HG03571 (cell line): ENCODE data around the gene ZNF382.
A peak's percentile ranks its signal among the peaks of the same experiment; 100 is the strongest.
"Not testable (repeated sequence)": the region's sequence is repeated elsewhere in the genome, so short reads cannot be mapped to it uniquely, and the experiment has no call there.

Experiments used
- ATAC-seq: cut with Tn5 transposase; IDR thresholded peaks from one replicate; pipeline ENCODE4 v1.9.1; 2021; ENCODE audit not compliant: unreplicated experiment

ZNF382 gene

DNA sequence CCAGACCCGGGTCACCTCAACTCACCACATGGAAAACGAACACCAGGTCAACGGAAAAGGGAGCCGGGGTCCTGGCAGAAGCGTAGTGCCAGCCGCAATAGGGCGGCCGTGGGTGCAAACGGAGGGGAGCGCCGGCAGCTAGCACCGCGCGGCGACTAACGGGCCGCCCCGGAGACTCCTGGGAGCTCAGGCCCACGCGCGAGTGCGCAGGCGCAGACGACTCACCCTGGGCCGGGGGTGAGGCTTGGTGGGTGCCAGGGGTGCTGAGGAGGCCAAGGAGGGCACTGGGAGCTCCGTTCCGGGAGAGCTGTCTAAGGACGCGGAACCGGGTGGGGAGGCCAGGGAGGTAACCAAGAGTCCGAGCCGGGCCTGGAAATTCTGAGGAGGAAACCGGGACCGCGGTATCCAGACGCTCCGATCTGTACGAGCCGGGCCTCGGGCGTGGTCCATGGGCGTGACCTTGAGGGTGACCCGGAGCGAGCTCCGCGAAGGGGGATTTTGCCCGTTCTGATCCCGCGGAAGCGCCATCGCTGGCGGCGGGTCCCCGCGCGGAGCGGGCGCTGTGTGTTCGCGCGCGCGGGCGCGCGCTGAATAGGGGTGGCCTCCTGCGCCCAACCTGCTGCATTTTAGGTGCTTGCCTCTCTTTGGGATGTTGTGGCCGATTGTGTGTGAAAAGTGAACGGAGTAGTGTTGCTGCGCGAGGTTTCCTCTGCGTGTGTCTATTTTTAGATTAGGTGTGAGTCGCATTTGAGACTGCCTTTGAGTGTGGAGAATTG is at the start of gene ZNF382:
Gene ZNF382 (plus strand): TSS at position 213 of the 776 bp plus-strand sequence. CDS start 4,602 bp downstream, outside the sequence.
- peak; percentile 50 for ATAC-seq

DNA sequence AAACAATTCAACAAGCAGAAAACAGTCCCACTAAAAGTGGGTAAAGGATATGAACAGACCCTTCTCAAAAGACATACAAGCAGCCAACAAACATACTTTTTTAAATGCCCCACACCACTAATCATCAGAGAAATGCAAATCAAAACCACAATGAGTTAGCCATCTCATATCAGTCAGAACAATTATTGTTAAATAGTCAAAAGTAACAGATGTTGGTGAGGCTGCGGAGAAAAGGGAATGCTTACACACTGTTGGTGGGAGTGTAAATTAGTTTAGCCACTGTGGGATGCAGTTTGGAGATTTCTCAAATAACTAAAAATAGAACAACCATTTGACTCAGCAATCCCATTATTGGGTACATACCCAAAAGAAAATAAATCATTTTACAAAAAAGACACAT is 40.7 kb upstream of the ZNF382 start:
- ATAC-seq, result no peak

DNA sequence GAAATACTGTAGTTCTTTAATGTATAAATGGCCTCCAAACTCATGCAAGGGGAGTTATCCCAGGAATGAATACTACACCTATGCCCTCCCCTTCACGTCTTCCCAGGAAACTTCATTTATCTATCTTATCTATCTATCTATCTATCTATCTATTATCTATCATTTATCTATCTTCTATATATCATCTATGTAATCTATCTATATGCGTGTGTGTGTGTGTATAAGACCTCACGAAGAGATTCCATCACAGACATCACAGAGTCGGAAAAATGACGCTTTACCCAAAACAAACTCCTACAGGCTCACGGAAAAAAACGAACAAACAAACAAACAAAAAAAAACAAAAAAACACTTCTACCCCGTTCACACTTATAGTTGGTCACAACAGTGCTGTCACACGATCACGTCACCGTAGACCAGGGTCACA is 32.5 kb upstream of the ZNF382 start:
- ATAC-seq, result no peak

DNA sequence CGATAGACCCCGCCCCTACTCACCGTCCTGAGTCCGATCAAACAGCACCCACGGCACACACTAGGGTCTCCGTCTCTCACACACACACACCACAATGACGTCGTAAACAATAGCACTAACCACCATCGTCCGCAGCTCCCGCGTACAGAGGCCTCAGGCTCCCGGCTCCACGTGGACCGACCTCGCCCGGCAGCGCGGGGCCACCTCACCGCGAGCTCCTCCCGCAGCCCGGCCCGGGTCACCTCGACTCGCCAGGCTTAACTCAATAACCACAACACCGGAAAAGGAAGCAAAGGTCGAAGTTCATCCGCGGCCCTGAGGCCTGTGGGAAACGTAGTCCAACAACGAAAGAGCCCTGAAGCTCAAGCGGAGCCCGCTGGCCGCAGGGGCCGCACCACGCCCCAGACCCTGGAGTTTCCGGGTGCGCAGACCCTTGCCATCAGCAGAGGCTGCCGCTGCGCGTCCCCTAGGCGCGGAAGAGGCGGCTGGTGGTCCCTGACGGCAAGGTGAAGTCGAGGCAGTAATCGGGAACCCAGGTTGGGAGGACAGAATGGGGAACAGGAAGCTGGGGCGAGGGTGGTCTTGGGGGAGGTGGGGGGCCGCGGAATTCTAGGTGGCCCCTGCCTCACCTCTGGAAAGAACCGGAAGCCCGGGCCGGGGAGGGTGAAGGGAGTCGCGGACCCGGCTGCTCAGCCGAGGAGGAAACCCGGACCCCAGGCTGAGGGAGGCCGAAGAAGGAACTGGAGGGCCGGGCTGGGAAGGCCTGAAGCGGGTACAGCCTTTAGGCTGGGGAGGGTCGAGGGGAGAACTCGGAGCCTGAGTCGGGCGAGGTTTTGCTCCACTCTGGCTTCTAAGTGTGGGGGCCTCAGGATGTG is 31.9 kb upstream of the ZNF382 start, which contains the start of gene ZNF529:
Gene ZNF529 (minus strand): TSS at position 273 of the 875 bp plus-strand sequence. CDS start 946 bp downstream, outside the sequence.
- peak; percentile 83 for ATAC-seq

DNA sequence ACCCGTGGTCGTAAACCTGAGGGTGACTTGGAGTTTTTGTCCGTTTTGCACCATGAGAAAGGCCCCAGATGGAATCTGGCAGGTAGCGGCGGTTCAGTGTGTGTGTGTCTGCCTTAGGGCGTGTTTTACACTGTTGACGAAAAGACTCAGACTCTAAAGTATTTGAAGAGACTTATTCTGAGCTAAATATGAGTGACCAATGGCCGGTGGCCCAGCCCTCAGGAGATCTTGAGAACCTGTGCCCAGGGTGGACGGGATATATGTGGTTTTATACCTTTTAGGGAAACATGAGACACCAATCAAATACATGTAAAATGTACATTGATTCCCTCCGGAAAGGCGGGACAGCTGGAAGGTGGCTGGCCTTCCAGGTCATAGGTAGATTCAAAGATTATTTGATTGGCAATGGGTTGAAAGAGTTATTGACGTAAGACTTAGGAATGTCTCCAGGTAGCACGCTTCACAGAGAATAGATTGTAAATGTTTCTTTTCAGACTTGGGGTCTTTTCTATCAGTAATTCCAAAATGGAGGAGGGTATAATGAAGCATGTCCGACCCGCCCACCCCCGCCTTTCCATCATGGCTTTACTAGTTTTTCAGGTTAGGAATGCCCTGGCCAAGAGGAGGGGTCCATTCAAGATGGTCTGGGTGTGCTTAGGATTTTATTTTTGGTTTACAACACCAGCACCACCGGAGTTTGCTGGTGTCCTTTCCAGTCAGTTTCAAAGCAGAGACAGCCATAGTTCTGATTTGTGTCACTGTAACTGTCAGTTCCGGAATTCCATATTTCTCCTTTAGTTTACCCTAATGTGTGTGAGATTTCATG is 31.0 kb upstream of the ZNF382 start:
- no peak for ATAC-seq

DNA sequence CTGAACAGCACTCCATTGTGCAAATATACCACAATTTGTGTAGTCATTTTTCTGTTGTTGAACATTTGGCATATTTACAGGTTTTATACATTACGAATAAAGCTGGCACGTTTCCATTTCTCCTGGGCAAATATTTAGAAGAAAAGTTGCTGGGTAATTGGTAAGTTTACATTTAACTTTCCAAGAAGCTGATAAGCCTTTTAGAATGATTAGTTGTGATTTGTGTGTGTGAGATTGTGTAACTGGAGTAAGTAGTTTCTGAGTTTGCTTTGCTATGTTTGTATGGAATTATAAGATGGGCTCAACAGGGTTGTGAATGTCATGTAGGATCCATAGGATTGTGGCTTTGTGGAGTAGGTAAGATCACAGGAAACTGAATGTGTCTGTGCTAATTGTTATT is 30.4 kb upstream of the ZNF382 start:
- ATAC-seq, result no peak

DNA sequence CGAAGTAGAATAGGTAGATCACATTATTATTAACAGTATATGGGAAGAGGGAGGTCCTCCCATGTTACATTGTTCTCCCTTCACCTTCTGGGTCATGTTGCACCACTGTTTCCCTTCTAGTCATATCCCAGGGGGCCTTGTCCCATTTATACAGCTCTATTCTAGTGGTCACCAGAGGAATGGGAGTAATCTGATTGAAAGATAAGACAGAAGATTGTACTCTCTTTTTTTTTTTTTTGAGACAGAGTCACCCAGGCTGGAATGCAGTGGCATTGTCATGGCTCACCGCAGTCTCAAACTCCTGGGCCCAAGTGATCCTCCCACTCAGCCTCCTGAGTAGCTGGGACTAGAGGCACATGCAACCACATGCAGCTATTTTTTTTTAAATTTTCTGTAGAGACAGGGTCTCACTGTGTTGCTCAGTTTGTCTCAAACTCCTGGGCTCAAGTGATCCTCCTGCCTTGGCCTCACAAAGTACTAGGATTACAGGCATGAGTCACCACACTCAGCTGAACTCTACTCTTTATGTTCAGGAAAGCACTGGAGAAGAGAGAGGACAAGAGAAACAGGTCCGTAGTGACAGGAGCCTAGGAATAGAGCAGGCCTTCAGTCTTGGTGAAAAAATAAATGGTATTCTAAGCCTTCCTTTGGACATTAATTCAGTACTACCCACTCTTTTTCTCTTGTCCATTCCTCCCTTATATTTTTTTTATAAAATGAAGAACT is 27.7 kb upstream of the ZNF382 start:
- no peak for ATAC-seq

DNA sequence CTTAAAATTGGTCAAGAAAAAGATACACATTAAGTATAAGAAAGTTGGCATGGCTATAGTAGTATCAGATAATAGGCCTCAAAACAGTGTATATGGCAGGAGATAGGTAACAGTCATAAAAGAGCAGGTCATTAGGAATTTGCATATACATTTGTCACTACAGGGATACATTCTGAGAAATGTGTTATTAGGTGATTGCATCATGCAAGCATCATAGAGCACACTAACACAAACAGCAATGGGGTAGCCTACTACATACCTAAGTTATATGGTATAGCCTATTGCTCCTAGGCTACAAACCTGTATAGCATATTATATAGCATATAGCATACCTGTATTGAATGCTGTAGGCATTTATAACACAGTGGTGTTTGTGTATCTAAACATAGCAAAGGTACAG is 25.9 kb upstream of the ZNF382 start:
- ATAC-seq, result no peak

DNA sequence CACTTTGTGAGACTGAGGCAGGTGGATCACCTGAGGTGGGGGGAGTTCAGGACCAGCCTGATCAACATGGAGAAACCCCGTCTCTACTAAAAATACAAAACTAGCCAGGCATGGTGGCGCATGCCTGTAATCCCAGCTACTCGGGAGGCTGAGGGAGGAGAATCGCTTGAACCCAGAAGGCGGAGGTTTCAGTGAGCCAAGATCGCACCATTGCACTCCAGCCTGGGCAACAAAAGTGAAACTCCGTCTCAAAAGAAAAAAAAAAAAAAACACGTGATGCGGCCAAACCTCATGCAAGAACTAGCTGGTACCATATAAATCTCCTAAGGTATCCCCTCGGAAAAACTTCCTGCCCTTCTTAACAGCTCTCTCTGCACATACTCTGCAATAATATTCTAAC is 2.4 kb upstream of the ZNF382 start:
- not testable (repeated sequence) for ATAC-seq

DNA sequence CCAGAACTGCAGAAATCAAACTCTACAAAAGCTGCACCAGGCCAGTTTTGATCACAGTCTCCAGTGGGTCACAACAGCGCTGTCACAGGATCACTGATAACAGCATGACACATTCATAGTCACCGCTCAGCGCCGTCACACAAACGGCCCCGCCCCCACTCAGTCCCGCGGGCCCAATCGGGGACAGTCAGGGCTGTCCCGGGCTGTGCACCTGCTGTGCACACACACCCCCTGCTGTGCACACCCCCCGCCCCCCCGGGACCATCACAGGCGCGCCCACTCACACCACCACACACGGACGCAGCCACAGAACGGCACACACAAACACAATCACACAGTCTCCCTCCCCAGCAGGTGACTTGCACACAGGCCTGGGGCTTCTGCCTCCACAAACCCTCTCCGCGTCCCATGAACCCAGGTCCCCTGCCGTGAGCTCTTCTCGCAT is 435 bp upstream of the ZNF382 start:
- peak; percentile 47 for ATAC-seq

DNA sequence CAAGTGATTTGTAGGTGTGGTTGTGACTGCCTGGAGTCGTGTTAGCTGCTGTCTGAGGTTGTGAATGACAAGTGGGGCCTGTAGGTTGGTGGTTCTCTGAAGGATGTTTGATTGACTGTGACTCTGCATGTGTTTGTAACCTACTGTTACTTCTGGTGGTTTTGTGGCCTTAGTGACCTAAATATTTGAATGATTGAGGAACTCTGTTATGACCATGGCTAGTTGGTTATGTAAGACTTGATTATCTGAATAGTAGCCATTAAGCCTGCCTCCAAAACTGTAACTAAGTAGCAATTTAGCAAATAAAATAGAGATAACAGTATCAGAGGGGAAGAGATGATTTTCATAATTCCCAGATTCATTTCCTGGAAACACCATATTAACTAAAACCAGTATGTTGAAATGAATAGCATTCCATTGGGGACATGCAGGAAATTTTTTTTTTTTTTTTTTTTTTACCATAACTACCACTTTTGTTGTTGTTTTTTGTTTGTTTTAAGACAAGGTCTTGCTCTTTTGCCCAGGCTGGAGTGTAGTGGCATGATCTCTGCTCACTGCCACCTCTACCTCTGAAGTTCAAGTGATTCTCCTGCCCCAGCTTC is 865 bp downstream of the ZNF382 start:
- peak; percentile 33 for ATAC-seq

DNA sequence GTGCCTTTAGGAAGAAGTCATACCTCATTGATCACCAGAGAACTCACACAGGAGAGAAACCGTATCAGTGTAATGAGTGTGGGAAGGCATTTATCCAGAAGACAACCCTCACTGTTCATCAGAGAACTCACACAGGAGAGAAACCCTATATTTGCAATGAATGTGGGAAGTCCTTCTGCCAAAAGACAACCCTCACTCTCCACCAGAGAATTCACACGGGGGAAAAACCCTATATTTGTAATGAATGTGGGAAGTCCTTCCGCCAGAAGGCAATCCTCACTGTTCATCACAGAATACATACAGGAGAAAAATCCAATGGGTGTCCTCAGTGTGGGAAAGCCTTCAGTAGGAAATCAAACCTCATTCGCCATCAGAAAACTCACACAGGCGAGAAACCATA is 21.9 kb downstream of the ZNF382 start:
- ATAC-seq, result no peak

DNA sequence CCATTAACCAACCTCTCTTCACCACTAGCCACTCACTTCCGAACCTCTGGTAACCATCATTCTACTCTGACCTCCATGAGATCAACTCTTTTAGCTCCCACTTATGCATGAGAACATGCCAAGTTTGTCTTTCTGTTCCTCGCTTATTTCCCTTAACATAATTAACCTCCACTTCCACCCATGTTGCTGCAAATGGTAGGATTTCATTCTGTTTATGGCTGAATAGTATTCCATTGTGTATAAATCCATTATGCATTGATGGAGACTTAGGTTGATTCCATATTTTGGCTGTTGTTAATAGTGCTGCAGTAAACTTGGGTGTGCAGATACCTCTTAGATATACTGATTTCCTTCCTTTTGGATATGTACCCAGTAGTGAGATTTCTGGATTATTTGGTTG is 30.2 kb downstream of the ZNF382 start:
- ATAC-seq, result no peak

DNA sequence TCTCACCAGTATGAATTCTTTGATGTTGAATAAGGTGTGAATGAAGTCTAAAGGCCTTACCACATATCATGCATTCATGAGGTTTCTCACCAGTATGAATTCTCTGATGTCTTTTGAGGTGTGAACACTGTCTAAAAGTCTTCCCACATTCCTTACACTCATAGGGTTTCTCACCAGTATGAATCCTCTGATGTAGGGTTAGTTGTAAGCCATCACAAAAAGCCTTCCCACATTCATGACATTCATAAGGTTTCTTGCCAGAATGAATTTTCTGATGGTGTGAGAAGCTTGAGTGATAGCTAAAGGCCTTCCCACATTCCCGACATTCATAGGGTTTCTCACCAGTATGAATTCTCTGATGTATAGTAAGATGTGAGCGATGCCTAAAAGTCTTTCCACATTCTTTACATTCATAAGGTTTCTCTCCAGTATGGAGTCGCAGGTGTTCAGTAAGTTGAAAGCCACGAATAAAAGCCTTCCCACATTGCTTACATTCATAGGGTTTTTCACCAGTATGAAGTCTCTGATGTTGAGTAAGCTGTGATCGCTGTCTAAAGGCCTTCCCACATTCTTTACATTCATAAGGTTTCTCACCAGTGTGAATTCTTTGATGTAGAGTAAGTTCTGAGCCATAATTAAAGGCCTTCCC is 33.9 kb downstream of the ZNF382 start:
- ATAC-seq, result no peak

DNA sequence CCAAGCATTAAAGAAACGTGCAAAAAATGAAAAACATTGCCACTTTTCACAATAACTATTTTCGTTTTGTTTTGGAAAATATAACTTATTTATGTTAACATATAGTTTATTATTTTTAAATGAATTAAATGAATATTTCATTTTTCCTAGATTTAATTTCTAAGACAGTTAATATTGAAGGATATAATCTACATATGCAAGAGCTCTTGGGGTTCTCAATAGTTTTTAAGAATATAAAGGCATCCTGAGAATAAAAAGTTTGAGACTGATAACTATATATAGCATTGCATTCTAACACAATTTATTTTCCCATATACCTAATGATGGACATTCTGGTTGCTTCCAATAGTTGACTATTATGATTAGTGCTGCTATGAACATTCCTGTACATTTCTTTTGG is 41.6 kb downstream of the ZNF382 start:
- no peak for ATAC-seq

DNA sequence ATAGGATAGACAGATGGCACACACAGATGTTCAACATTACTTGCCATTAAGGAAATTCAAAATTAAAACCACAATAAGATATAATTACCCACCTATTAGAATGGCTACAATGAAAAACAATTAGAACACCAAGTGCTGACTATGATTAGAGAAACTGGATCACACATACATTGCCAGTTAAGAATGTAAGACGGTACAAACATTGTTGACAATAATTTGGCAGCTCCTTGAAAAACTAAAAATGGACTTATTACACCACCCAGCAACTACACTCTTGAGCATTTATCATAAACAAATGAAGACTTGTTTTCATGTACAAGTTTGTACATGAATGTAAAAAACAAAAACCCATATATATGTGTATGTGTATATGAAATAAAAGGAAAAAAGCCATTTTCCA is 47.8 kb downstream of the ZNF382 start:
- ATAC-seq, result no peak

DNA sequence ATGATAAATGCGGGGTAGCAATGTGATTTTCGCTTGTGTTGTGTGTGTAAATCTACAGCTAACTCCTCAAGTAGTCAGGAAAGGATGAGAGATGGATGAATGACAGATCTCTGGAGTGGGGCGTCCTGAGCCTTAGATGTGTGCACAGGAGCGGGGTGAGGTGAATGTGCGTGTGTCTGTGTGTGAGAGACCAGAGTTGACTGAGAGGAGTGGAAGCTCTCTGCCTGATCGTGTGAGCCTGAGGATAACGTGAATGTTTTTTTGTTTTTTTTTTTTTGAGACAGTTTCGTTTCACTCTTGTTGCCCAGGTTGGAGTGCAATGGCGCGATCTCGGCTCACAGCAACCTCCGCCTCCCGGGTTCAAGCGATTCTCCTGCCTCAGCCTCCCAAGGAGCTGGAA is 60.7 kb downstream of the ZNF382 start:
- no peak for ATAC-seq

DNA sequence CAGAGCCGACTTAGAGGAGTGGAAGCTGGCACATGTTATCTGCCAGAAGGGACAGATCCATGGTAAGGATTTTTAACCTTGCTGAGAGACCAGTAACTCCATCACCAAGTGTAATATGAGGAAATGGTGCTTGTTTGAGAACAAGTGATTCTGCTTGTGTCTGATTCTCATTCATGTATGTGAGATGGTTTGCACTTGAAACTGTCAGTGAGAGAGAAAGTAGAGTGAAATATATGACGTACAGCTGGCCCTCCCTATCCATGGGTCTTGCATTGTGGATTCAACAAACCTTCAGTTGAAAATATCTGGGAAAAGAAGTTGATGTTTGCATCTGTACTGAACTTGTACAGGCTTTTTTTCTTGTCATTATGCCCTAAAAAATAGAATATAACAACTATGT is 63.5 kb downstream of the ZNF382 start:
- ATAC-seq, result no peak

DNA sequence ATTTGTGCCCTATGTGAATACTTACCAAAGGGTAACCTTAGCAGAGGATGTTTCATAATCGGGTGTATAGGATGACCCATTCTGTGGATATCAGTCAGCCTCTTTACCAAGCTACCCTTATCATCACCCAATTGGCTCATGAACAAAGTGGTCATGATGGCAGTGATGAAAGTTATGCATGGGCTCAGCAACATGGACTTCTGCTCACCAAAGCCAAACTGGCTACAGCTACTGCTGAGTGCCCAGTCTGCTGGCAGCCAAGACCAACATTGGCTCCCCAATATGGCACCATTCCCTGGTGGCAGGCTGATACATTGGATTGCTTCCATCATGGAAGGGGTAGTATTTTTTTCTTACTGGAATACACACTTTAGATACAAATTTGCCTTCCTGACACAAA is 67.3 kb downstream of the ZNF382 start:
- no peak for ATAC-seq
